Breast epithelium (tissue), 4 donors: ENCODE measurements around the gene MADCAM1. TPM values are rescaled to one million over a fixed set of nuclear protein-coding genes. Genes with fewer than 3 reads are reported as not detected.

Experiments
- DNase-seq, 2 donors: peaks; one replicate each; pipeline ENCODE4 v3.0.0-alpha.2; 2019; ENCODE audit warnings: low spot score in 2 of 2
- H3K27ac ChIP-seq, 2 donors: fragments of 200-600 bp; sonication (generic) in 1 of 2; one replicate each; pipeline ENCODE4 v1.5.1; 2016 to 2019; ENCODE audit warnings: mild to moderate bottlenecking in 1 of 2
- H3K27me3 ChIP-seq, 2 donors: fragments of 200-600 bp; sonication (generic) in 1 of 2; one replicate each; pipeline versions ENCODE4 v1.5.1 to v1.6.0; 2017 to 2019; ENCODE audit warnings: control low read depth in 1 of 2, mild to moderate bottlenecking in 1 of 2
- H3K36me3 ChIP-seq: fragments of 200-600 bp; one replicate; pipeline ENCODE4 v1.5.1; 2019
- H3K4me1 ChIP-seq, 2 donors: fragments of 200-600 bp; sonication (generic); one replicate each; pipeline ENCODE4 v1.5.1; 2016 to 2019; ENCODE audit warnings: control low read depth in 1 of 2
- H3K4me3 ChIP-seq, 3 donors: fragments of 200-600 bp; sonication (generic); 1 replicate in 2 of 3; 2 replicates in 1 of 3; pipeline ENCODE4 v1.5.1; 2016 to 2019; ENCODE audit warnings: mild to moderate bottlenecking in 3 of 3, moderate library complexity in 2 of 3
- H3K9me3 ChIP-seq, 2 donors: fragments of 200-600 bp; sonication (generic) in 1 of 2; one replicate each; pipeline ENCODE4 v1.5.1; 2016 to 2019; ENCODE audit warnings: control low read depth in 1 of 2
- POLR2A ChIP-seq: fragments of 450-650 bp; IDR thresholded peaks from one replicate; pipeline ENCODE4 v1.6.1; 2016; ENCODE audit warnings: antibody characterized with exemption, mild to moderate bottlenecking, moderate library complexity
- POLR2AphosphoS5 ChIP-seq, 3 donors: sonication (generic); formaldehyde crosslinking; IDR thresholded peaks; one replicate each; pipeline ENCODE4 v1.6.1; 2017; ENCODE audit warnings: antibody characterized with exemption in 3 of 3
- intact Hi-C: fragments of 100-400 bp; cut with DNase I; formaldehyde crosslinking; loops from one replicate; pipeline ENCODE4 v1.15.1; 2023; ENCODE audit warnings: low total_unique reads
- total RNA-seq, 3 donors: library from RNA; depleted of rRNA; stranded (reverse); fragments of >200 nt; gene quantifications; one replicate each; pipeline ENCODE4 v1.1.0, GENCODE V29; 2016
- TF ChIP-seq, protein P1 (sequence below), 3 donors: fragments of 450-650 bp; IDR thresholded peaks; one replicate each; pipeline ENCODE4 v1.5.1; 2016 to 2017; ENCODE audit warnings: antibody characterized with exemption in 3 of 3, mild to moderate bottlenecking in 3 of 3, moderate library complexity in 3 of 3

MADCAM1 gene
- total RNA-seq, 3 donors from 2014 or later: 0.66 TPM; not detected in 2

DNA sequence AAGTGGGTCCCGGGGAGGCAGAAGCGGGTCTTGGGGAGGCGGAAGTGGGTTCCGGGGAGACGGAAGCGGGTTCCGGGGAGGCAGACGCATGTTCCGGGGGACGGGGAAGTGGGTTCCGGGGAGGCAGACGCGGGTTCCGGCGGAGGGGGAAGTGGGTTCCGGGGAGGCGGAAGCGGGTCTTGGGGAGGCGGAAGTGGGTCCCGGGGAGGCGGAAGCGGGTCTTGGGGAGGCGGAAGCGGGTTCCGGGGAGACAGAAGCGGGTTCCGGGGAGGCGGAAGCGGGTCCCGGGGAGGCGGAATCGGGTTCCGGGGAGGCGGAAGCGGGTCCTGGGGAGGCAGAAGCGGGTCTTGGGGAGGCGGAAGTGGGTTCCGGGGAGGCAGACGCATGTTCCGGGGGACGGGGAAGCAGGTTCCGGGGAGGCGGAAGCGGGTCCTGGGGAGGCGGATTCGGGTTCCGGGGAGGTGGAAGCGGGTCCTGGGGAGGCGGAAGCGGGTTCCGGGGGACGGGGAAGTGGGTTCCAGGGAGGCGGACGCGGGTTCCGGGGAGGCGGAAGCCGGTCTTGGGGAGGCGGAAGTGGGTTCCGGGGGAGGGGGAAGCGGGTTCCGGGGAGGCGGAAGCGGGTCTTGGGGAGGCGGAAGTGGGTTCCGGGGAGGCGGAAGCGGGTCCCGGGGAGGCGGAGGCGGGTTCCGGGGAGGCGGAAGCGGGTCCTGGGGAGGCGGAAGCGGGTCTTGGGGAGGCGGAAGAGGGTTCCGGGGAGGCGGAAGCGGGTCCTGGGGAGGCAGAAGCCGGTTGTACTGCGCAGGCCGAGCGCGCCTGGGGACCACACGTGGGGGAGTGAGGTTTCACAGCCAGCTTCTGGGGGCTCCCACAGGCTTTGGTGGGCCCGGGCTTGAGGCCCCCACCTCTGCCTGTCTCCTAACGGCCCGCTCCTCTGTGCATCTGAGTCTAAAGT is 37.9 kb upstream of the MADCAM1 start:
- intact Hi-C loops: no loop called here

DNA sequence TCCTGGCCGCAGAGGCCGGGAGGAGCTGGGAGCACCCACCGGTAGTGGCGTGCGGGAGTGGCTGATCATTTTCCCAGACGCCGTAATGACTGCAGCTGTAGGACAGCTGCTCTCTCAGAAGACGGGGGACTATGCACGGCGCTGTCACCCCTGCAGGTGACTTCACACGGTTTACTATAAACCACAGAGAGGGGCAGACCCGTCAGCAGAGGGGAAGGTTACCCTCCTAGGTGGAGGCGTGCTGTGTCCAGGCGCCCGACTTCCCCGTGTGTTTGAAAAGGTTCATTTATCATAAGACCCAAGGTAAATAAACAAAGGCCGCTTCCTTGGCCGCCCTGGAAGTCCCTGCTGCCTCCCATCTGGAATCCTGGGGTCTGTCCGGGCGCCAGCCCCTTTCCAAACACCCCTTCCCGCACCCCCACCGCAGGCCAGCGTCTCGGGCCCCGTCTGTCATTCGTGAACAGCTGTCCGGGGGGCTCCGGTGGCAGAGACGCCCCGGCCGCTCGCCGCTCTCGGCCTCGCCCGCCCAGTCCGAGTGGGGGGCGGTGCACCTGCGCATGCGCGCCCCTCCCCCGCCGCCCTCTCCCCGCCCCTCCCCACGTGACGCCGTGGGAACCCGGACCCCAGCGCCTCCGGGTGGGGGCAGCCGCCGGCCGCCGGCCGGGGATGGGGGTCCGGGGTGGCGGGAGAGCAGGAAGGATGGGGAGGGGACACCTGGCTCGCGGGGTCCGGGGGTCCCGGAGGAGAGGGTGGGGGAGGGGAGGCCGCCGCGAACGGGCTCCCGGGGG is 36.4 kb upstream of the MADCAM1 start:
- no peaks in the 10 kb centered on the region for H3K27me3 ChIP-seq
- peak; percentile 38 to 73 for DNase-seq
- H3K9me3 ChIP-seq: no peaks in the 10 kb centered on the region
- H3K27ac ChIP-seq: peak overlapping the region; percentile 87 to 89
- peak overlapping the region; percentile 67 to 93 (median 76) for H3K4me3 ChIP-seq
- intact Hi-C loops: no loop called here
- no peaks in the 10 kb centered on the region for H3K36me3 ChIP-seq
- H3K4me1 ChIP-seq: no peaks in the 10 kb centered on the region
- peak in 2 of 3 donors; percentile 8 to 72 for TF ChIP-seq POLR2AphosphoS5 (IDR thresholded peaks at IDR 0.05)
- no peak for TF ChIP-seq POLR2A

More for the DNA sequence above, 37.9 kb upstream of the MADCAM1 start:
- no peak overlapping the region for H3K27ac ChIP-seq
- H3K27me3 ChIP-seq: no peaks in the 10 kb centered on the region
- no peaks in the 10 kb centered on the region for H3K9me3 ChIP-seq
- H3K36me3 ChIP-seq: no peaks in the 10 kb centered on the region
- DNase-seq: no peak
- no peak overlapping the region for H3K4me3 ChIP-seq
- H3K4me1 ChIP-seq: no peaks in the 10 kb centered on the region
- TF ChIP-seq POLR2A (no peak), POLR2AphosphoS5 (IDR thresholded peaks at IDR 0.05) (no peak)
- TF ChIP-seq, protein P1, sequence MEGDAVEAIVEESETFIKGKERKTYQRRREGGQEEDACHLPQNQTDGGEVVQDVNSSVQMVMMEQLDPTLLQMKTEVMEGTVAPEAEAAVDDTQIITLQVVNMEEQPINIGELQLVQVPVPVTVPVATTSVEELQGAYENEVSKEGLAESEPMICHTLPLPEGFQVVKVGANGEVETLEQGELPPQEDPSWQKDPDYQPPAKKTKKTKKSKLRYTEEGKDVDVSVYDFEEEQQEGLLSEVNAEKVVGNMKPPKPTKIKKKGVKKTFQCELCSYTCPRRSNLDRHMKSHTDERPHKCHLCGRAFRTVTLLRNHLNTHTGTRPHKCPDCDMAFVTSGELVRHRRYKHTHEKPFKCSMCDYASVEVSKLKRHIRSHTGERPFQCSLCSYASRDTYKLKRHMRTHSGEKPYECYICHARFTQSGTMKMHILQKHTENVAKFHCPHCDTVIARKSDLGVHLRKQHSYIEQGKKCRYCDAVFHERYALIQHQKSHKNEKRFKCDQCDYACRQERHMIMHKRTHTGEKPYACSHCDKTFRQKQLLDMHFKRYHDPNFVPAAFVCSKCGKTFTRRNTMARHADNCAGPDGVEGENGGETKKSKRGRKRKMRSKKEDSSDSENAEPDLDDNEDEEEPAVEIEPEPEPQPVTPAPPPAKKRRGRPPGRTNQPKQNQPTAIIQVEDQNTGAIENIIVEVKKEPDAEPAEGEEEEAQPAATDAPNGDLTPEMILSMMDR (IDR thresholded peaks at IDR 0.05): no peak

DNA sequence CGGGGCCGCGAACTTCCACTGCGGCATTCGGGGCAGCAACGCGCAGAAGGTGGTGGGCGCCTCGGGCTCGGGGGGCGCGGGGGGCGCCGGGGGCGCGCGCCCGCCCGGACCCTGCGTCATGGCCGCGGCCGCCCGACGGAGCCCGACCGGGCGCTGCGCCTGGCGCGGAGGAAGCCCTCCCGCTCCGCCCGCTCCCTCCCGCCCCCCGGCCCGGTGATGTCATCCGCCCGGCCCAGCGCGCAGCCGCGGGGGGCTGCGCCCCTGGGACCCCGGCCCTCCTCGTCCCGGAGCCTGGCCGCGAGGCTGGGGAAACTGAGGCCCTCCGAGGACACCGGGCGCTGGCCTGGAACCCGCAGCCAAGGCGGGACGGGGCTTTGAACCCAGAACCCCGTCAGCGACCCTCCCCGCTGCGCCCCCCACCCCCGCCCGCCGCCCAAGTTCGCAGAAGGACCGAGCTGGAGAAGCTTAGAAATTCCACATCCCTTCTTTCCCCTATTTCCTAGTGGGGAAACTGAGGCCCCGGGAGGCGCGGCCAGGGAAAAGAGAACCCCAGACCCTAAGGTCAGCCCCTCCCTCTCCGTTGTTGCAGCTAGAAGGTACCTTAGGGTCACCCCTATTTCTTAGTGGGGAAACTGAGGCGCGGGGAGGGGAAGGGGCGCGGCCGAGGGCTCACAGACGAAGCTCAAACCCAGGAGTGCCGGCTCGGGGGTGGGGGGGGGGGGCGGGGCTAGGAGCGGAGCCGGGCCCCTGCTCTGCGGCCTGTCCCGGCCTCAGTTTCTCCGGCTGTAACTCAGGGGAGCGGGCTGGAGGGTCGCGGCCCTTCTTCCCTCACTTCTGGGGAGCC is 35.2 kb upstream of the MADCAM1 start, which contains the start of gene SHC2:
Gene SHC2 (minus strand): TSS at position 157 of the 844 bp plus-strand sequence. CDS start 37 bp downstream, at position 120.
- Histone ChIP-seq H3K4me3 (peak within 1 kb of the TSS; percentile 67 to 93 (median 76)), H3K27me3 (no peaks in the 10 kb centered on the region), H3K36me3 (no peaks in the 10 kb centered on the region), H3K27ac (peak within 1 kb of the TSS; percentile 87 to 89), H3K9me3 (no peaks in the 10 kb centered on the region), H3K4me1 (no peaks in the 10 kb centered on the region)
- TF ChIP-seq POLR2A: no peak
- TF ChIP-seq POLR2AphosphoS5 (IDR thresholded peaks at IDR 0.05): no peak
- TF ChIP-seq, protein P1 (IDR thresholded peaks at IDR 0.05): no peak
- intact Hi-C loops: no loop called here
- DNase-seq: no peak

DNA sequence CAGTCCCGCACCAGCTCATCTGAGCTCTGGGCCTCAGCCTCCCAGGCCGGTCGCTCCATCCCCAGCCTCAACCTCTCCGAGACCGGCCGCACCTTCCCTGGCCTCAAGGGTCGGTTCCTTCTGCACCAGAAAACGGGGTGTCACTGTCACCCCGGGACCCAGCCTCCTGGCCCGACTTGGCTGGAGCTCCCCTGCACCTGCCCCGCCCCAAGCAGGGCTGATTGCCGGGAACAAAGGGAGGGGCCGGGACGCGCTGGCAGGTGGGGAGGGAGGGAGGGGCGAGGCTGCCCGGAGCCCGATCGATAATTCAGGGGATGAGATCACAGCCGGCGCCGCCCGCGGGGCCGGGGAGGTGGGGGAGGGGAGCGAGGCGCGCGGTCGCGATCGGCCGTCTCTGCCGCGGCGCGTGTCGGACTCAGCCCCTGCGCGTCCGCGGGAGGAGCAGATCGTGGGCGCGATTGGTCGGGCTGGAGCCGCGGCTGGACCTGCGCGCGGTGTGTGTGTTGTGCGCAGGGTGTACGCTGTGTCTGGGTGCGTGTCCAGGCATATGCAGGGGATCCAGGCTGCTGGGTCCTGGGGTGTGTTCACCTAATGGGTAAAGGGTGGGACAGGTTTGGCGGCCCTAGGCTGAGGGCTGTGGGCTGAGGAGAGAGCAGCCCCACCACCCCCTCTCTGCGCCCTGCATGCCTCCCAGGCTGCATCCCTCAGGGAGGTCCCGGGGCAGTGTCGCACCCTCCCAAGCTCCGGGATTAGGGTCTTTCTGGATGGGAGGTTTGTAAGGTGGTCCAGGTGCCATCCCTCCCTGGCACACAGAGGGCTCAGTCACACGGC is 34.4 kb upstream of the MADCAM1 start:
- Histone ChIP-seq H3K4me3 (peak overlapping the region; percentile 67 to 93 (median 76)), H3K27ac (peak overlapping the region; percentile 66 to 89), H3K4me1 (no peaks in the 10 kb centered on the region), H3K9me3 (no peaks in the 10 kb centered on the region), H3K27me3 (no peaks in the 10 kb centered on the region), H3K36me3 (no peaks in the 10 kb centered on the region)
- TF ChIP-seq POLR2AphosphoS5 (IDR thresholded peaks at IDR 0.05): peak in 1 of 3 donors; percentile 65
- TF ChIP-seq, protein P1 (IDR thresholded peaks at IDR 0.05): no peak
- peak in 1 of 2 donors; percentile 31 for DNase-seq
- intact Hi-C loops: no loop called here
